ENCODE measurements around the gene STAT6.
A peak's percentile ranks its signal among the peaks of the same experiment; 100 is the strongest.
"Not testable (repeated sequence)": the region's sequence is repeated elsewhere in the genome, so short reads cannot be mapped to it uniquely, and the experiment has no call there.

STAT6 gene

GRCh38 chr12:57088354-57089270, 22.6 kb downstream of the STAT6 start, which contains the start of gene NAB2:
TSS of gene NAB2 (plus strand) at chr12:57089114. CDS start at chr12:57089272, 158 bp downstream.
- peak; percentile 64 for DNase-seq (ENCODE audit: low read depth, low spot score)

- peak; percentile 77 for DNase-seq (ENCODE audit: low read depth, low spot score)
Measured at GRCh38 chr12:57087691-57088353, 23.3 kb downstream of the STAT6 start.

GRCh38 chr12:57087010-57087690, 24.0 kb downstream of the STAT6 start:
- peak; percentile 91 for DNase-seq (ENCODE audit: low read depth, low spot score)

- no peak for DNase-seq (ENCODE audit: low read depth, low spot score)
Measured at GRCh38 chr12:57086493-57087009, 24.6 kb downstream of the STAT6 start.

GRCh38 chr12:57085999-57086492, 25.1 kb downstream of the STAT6 start:
- DNase-seq (ENCODE audit: low read depth, low spot score), result no peak

- DNase-seq (ENCODE audit: low read depth, low spot score), result no peak
Measured at GRCh38 chr12:57080855-57081254, 30.3 kb downstream of the STAT6 start.

- DNase-seq (ENCODE audit: low read depth, low spot score), result no peak
Measured at GRCh38 chr12:57079821-57080220, 31.3 kb downstream of the STAT6 start.

- DNase-seq (ENCODE audit: low read depth, low spot score), result peak; percentile 88
Measured at GRCh38 chr12:57078519-57079404, 32.4 kb downstream of the STAT6 start, which contains the start of gene NEMP1. TSS of gene NEMP1 (minus strand) at chr12:57078791. CDS start at chr12:57078745, 46 bp downstream.

GRCh38 chr12:57073566-57074450, 37.4 kb downstream of the STAT6 start:
- DNase-seq (ENCODE audit: low read depth, low spot score), result not testable (repeated sequence)

GRCh38 chr12:57072661-57073060, 38.5 kb downstream of the STAT6 start:
- no peak for DNase-seq (ENCODE audit: low read depth, low spot score)

- DNase-seq (ENCODE audit: low read depth, low spot score), result no peak
Measured at GRCh38 chr12:57069523-57069922, 41.6 kb downstream of the STAT6 start.

- DNase-seq (ENCODE audit: low read depth, low spot score), result no peak
Measured at GRCh38 chr12:57066245-57066644, 44.9 kb downstream of the STAT6 start.

- peak; percentile 15 for DNase-seq (ENCODE audit: low read depth, low spot score)
Measured at GRCh38 chr12:57063991-57064685, 47.0 kb downstream of the STAT6 start.

GRCh38 chr12:57058454-57058853, 52.7 kb downstream of the STAT6 start:
- no peak for DNase-seq (ENCODE audit: low read depth, low spot score)

GRCh38 chr12:57057067-57057751, 54.0 kb downstream of the STAT6 start:
- no peak for DNase-seq (ENCODE audit: low read depth, low spot score)

GRCh38 chr12:57055824-57056223, 55.3 kb downstream of the STAT6 start:
- no peak for DNase-seq (ENCODE audit: low read depth, low spot score)

GRCh38 chr12:57053901-57054300, 57.3 kb downstream of the STAT6 start:
- not testable (repeated sequence) for DNase-seq (ENCODE audit: low read depth, low spot score)

- DNase-seq (ENCODE audit: low read depth, low spot score), result not testable (repeated sequence)
Measured at GRCh38 chr12:57053146-57053545, 58.0 kb downstream of the STAT6 start.
